Nephron progenitor cell (in vitro differentiated cells): ENCODE data around the gene PRCC.

Experiments used
- DNase-seq: peaks from one replicate; pipeline ENCODE4 v3.0.0; 2021
- H3K27ac Mint-ChIP-seq: 2 replicates; pipeline ENCODE4 v1.8.0; 2021; ENCODE audit warnings: mild to moderate bottlenecking, moderate library complexity, mixed read lengths
- H3K27me3 Mint-ChIP-seq: 2 replicates; pipeline ENCODE4 v1.8.0; 2021; ENCODE audit warnings: mild to moderate bottlenecking, low read depth, mixed read lengths; ENCODE audit not compliant: poor library complexity
- H3K36me3 Mint-ChIP-seq: 2 replicates; pipeline ENCODE4 v1.8.0; 2021; ENCODE audit warnings: low read depth, mixed read lengths
- H3K4me1 Mint-ChIP-seq: 2 replicates; pipeline ENCODE4 v1.8.0; 2021; ENCODE audit warnings: mixed read lengths
- H3K4me3 Mint-ChIP-seq: 2 replicates; pipeline ENCODE4 v1.8.0; 2021; ENCODE audit warnings: mild to moderate bottlenecking, moderate library complexity, mixed read lengths
- H3K9me3 Mint-ChIP-seq: 2 replicates; pipeline ENCODE4 v1.8.0; 2021; ENCODE audit warnings: mild to moderate bottlenecking, moderate library complexity, mixed read lengths
- TF ChIP-seq, protein P1 (sequence below): fragments of 200-600 bp; sonication (generic); IDR thresholded peaks from 2 replicates; pipeline ENCODE4 v1.5.0; 2021; ENCODE audit warnings: antibody characterized with exemption

PRCC gene

DNA sequence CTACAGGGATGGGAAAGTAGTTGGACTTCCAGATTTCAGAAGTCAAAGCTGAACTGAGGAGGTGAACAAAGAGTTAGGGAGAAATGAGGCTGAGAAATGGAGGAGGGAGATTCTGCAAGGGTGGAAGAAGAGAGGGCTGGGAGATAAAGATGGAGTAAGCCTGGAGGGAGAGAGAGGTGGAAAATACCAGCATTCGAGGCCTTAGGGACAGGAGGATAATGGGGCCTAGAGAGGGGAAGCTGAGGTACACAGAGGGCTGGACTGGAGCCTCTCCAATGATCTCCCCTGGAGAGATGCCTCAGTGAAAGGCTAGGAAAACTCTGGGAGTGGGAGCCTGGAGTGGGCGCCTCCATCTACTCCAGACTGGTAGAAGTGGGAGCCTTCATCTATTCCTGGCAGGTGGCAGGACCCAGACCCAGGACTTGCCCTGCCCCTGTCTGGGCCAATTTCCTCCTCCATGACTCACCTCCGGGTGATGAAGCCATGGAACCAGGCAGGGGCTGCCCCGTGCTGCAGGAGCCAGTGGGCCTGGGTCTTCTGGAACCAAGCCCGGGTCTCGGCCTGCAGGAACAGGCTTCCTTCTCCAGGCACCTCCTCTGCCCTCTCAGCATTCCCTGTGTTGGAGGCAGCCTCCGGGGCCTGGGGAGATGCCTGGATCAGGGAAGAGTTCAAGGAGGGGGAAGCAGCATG lies 47.4 kb downstream of the PRCC start:
- peaks cover 44% of the 10 kb centered on the region for H3K27me3 Mint-ChIP-seq
- no peak for DNase-seq
- H3K9me3 Mint-ChIP-seq: no peaks in the 10 kb centered on the region
- H3K4me1 Mint-ChIP-seq: peaks cover 58% of the 10 kb centered on the region
- TF ChIP-seq, protein P1, sequence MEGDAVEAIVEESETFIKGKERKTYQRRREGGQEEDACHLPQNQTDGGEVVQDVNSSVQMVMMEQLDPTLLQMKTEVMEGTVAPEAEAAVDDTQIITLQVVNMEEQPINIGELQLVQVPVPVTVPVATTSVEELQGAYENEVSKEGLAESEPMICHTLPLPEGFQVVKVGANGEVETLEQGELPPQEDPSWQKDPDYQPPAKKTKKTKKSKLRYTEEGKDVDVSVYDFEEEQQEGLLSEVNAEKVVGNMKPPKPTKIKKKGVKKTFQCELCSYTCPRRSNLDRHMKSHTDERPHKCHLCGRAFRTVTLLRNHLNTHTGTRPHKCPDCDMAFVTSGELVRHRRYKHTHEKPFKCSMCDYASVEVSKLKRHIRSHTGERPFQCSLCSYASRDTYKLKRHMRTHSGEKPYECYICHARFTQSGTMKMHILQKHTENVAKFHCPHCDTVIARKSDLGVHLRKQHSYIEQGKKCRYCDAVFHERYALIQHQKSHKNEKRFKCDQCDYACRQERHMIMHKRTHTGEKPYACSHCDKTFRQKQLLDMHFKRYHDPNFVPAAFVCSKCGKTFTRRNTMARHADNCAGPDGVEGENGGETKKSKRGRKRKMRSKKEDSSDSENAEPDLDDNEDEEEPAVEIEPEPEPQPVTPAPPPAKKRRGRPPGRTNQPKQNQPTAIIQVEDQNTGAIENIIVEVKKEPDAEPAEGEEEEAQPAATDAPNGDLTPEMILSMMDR: no peak
- no peak overlapping the region for H3K27ac Mint-ChIP-seq
- H3K4me3 Mint-ChIP-seq: peak overlapping the region; percentile 75
- peaks cover 5% of the 10 kb centered on the region for H3K36me3 Mint-ChIP-seq

DNA sequence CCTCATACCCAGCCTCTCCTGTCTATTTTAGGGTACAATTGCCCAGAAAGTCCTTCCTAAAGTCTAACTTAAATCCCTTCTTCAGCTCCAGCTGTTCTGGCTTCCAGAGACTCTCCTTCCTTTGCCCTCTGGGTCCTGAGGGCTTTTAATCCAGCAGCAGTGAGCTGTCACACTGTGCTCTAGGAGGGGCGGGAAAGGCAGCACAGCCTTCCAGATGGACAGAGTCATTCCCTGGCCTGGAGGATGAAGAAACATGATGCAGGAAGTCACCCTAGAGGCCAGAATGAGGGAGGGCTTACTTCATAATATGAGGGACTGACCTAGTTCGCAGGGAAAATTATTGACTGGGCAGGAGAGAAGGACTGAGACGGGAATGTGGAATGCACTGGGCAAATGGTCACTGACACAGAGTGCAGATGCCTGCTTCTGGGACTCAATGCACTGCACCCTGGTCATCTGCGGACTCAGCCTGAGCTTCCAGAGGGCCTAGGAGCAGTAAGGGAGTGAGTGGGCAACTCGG lies 48.0 kb downstream of the PRCC start:
- peaks cover 5% of the 10 kb centered on the region for H3K9me3 Mint-ChIP-seq
- DNase-seq: no peak
- TF ChIP-seq, protein P1: no peak
- peaks cover 57% of the 10 kb centered on the region for H3K4me1 Mint-ChIP-seq
- H3K27ac Mint-ChIP-seq: peak overlapping the region; percentile 85
- peaks cover 5% of the 10 kb centered on the region for H3K36me3 Mint-ChIP-seq
- H3K27me3 Mint-ChIP-seq: peaks cover 46% of the 10 kb centered on the region
- H3K4me3 Mint-ChIP-seq: no peak overlapping the region

DNA sequence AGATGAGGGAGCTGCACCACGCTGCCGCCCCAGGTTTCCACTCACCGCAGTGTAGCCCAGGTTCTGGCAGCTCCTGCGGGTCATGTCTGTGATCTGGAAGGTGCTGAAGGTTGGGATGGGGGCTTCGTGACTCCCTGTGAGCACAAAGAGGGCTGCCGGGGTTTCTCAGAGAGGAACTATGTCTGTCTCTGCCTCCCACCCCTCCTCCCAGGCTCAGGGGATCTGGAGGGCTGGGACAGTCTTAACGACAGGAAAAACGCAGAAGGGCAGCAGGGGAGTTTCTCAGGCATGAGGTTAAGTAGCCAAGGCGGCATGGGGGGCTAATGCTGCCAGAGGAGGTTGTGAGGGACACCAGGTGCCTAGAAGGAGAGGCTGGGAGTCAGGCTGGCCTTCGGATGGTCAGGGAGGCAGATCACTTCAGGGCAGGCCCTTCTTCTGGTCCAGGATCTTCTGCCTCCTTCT lies 48.7 kb downstream of the PRCC start:
- Mint-ChIP-seq H3K9me3 (peaks cover 11% of the 10 kb centered on the region), H3K27ac (peak overlapping the region; percentile 46), H3K36me3 (peaks cover 4% of the 10 kb centered on the region), H3K4me3 (no peak overlapping the region), H3K4me1 (peaks cover 55% of the 10 kb centered on the region), H3K27me3 (peaks cover 49% of the 10 kb centered on the region)
- TF ChIP-seq, protein P1: no peak
- DNase-seq: no peak

DNA sequence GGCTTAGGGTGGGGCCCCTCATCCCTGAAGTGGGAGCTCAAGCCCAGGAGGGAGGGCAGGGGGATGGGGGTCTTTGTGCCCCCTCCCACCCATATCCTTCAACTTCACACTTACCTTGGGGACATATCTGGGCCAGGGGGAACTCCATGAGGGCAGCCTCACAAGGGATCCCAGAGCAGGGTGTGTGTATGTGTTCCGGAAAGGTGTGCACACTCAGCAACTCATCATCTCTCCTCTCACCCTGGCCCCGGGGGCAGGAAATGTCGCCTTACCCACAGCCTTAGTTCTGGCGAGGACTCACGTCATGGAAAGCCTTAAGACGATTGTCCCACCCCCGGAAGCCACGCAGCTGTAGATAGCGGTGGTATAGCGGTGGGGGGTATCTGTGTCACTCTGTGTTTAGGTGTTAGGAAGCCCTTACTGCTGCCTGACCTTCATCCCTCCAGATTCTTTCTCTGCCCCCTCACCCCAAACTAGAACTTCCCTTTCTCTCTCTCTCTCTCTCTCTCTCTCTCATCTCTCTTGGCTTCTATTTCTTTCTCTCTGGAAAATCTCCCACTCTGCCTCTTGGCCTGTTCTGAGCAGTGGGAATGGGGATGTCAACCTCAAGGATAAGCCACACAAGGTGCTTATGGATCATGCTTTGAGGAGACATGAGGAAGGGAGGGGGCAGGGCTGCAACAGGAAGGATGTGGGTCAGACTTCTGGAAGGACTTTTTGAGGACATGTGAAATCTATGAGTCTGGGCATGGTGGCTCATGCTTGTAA lies 49.4 kb downstream of the PRCC start, which contains the start of gene SH2D2A:
TSS of gene SH2D2A (minus strand) at position 288 of the 768 bp plus-strand sequence. CDS start at position 148, 140 bp downstream.
- H3K4me3 Mint-ChIP-seq: no peak within 1 kb of the TSS
- TF ChIP-seq, protein P1: no peak
- H3K27me3 Mint-ChIP-seq: peaks cover 52% of the 10 kb centered on the region
- peaks cover 47% of the 10 kb centered on the region for H3K4me1 Mint-ChIP-seq
- H3K27ac Mint-ChIP-seq: peak within 1 kb of the TSS; percentile 46
- no peaks in the 10 kb centered on the region for H3K36me3 Mint-ChIP-seq
- no peak for DNase-seq
- peaks cover 17% of the 10 kb centered on the region for H3K9me3 Mint-ChIP-seq

DNA sequence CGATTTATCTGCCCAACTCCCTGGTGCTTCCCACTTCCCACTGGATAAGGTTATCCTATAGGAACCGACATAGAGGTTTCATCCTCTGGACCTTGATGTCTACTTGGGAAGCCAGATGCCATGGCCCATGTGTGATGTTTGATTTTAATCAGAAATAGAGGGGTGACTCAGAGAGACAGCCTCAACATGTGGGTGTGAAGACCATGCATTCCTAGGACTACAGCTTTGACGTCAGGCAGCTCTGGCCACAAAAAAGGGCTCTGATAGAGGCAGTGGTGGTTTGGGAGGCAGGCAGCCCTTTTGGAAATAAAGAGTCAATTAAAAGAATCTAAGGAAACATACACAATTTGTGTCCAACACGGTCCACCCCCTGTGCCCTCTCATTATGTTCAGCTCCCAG lies 54.5 kb downstream of the PRCC start:
- Mint-ChIP-seq H3K27me3 (peaks cover 54% of the 10 kb centered on the region), H3K4me3 (no peak overlapping the region), H3K27ac (no peak overlapping the region), H3K9me3 (peaks cover 17% of the 10 kb centered on the region), H3K4me1 (peaks cover 1% of the 10 kb centered on the region), H3K36me3 (no peaks in the 10 kb centered on the region)
- DNase-seq: no peak
- TF ChIP-seq, protein P1: no peak
